ENCODE results near the gene SHH.

The SHH gene

DNA sequence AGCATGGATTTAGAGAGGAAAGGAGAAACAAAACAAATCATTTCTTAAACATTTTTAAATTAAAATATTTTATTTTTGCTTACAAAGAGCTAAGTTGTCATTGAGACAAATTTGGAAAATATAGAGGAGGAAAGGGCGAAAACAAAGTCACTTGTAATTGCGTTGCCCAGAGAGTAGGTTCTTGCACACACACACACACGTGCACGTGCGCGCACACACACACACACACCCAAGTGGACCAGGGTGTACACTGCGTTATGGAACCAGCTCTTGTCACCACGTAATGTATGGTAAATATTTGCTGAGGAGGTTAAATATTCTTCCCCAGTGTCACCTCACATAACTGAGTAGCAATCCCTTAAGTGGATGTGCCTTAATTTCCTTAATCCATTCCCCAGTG lies 21.6 kb downstream of the SHH start:
- DNase-seq = no peak

DNA sequence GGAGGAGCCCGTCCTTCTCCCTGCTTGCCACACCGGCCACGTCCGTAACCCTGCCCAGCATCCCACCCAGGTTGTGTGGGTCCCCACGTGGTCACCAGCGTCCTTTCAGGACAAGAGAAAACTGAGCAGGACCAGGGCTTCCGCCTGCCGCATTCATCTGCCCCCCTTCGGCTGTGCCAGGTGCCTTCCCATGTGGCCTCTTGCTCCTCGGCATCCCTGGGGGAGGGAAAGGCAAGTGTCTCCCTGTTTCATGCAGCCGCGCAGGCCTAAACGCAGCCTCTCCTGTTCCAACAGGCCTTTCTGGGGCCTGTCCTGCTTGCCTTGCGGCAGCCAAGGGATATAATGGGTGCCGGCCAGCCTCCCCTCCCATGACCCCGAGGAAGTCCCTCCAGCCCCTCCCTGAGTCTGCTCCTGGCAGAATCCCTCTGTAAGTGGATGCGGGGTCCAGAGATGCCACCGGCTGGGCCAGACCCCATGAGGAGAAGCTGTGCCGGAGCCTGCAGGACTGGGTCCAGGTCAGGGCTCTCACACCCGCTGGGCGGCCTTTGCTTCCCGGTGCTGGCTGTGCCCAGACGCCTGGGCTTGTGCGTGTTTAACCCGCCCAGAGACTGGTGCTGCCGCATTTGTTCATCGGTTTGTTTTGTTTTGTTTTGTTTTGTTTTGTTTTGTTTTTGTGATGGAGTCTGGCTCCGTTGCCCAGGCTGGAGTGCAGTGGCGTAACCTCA lies 23.1 kb downstream of the SHH start:
- DNase-seq = no peak

DNA sequence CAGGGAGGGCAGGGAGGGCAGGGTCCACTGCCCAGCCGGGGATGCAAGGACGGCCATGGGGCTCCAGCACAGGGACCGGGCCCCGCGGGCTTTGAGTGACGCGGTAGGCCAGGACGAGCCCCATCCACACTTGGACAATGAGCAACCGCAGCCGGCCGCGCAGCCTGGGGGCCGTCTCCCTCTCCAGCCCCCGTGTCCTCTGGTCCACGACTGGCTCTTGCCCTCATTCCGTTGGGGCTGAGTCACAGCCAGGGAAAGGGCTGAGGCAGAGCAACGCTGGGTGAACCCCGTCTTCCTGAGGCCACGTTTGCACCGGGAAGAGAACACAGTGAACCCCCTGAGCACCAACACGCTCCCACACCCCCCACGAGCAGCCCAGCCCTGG lies 23.7 kb downstream of the SHH start:
- no peak for DNase-seq

DNA sequence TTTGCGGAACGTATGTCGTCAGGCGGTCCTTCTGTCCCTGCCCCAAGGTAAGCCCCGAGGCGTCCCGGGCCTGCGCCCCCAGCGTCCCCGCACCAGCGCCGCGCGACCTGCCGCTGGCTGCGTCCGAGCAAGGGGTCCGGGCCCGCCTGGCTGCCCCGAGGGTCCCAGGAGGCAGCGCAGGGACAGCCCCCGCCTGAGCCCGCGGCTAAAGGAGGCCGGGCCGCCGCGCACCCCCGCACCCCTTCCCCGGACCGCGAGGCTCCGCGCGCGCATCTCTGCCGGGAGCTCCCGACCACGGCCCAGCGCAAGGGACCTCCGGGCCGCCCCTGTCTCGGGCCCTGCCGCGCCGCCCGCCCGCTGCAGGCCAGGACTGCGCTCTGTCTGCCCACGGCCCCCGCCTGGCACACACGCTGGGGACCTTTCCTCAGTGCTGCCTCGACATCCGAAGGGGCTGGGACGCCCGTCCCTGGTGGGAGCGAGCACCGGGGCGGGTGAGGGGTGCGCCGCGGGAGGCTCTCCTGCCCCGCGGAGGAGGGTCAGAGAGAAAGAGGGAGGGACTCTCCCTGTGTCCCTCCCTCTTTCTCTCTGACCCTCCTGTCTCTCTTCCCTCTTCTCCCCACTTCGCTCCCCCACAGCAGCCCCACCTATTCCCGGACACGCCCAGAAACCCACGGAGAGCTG lies 25.0 kb downstream of the SHH start:
- no peak for DNase-seq

DNA sequence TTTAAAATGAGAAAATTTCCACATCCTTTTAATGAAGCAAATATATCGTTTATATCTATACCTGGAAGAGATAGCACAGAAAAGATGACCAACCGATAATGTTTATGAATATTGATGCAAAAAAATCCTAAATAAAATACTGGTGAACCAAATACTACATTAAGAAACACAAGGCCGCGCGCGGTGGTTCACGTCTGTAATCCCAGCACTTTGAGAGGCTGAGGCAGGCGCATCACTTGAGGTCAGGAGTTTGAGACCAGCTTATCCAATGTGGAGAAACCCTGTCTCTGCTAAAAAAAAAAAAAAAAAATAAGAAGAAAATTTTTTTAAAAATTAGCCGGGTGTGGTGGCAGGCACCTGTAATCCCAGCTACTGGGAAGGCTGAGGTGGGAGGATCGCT lies 25.8 kb downstream of the SHH start:
- DNase-seq = no peak

DNA sequence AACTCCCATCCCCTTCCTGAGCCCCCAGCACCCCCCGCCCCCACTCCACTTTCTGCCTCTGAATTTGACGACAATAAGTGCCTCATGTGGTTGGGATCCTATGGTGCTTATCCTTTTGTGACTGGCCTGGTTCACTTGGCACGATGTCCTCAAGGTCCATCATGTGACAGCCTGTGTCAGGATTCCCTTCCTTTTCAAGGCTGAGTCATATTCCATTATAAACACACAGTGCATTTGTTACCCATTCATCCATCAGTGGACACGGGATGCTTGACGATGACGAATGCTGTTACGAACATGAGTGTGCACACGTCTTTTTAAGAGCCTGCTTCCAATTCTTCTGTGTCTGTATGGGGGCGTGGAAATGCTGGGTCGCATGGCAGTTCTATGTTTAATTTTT lies 26.7 kb downstream of the SHH start:
- DNase-seq = no peak

DNA sequence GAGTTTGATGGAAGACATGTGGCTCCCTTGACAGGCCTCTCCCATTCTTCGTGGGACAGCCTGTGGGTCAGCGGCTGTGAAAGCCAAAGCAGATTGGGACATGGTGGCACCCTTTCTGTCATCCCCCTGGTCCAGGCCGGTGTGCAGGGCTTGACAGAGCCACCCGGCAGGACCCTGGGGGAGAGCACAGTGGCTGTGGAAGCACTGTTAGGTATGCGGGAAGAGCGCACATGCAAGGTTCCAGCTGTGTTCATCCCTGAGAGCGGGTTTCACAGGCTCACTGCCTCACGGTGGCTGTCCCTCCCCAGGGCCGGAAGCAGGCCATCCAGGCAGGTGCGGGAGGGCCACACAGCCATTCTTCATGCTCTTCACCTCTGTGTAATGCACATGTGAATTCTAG lies 29.8 kb downstream of the SHH start:
- no peak for DNase-seq

DNA sequence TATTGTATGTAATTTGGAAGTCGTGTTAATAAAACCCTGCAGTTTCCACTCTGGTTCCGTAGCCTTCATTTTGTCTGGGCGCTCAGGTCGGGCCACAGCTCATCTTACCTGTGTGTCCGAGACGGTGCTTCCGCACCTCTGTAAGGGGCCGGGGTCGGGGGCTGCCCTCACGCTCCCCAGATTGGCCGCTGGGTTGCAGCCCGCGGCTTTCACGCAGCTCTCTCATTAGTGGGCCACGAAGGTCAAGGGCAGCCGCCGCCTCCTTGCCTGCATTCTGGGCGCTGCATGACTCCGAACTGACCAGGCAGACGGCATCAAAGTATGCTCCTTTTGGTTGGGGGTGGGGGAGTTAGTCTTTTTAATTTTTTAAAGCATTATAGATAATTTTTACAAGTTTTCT lies 30.8 kb downstream of the SHH start:
- no peak for DNase-seq

DNA sequence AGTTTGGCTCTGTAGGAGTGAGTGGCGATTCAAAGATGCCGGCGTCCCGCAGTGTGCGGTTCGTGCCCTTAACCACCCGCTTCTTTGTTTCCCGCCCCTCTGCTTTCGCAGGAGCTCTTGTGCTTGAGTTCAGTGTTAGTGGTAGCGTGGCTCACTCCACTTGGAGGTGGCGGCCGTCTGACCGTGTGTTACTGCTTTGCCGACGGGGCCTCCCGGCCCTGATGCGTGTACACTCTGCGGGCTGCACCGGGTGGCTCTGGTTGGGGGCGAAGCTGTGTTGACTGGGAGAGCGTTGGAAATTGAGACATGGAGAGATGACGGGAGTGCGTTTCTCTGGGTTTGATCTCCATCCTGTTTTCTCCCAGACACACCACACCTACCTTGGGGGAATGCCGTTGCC lies 31.4 kb downstream of the SHH start:
- no peak for DNase-seq

DNA sequence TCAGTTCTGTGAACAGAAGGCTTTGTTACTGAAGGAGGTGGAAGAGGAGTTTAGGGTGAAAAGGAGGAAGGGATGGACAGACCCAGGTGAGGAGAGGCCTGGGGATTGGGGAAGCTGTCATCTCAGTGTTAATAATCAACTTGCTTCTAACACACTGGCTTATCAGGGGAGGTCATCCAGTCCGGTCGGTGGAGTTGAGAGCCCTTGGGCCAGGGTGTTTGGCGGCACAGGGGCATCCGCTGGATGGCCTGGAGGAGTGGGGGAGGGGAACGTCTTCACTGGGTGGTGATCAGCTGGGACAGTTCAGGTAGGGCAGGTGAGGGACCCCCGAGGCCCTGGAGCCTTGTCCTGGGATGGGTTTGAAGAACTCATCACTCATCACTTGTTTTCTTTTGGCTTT lies 33.9 kb downstream of the SHH start:
- DNase-seq = no peak

DNA sequence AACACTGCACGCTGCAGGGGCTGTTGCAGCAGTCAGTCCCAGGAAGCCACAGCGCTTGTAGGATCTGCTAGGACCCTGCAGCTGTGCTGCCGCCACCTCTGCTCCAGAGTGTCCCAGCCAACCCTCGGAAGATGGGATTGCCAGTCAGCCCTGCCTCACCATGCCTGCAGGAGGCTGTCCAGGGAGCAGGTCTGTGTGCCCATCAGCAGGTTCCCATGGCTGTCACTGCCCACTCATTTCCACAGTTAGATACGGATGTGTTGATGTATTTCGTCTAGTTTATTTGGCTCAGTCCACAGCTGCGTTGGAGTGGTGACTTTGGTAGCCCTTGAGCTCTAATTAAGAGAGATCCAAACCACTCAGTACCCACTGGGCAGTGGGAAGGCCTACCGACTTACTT lies 35.7 kb downstream of the SHH start:
- no peak for DNase-seq

DNA sequence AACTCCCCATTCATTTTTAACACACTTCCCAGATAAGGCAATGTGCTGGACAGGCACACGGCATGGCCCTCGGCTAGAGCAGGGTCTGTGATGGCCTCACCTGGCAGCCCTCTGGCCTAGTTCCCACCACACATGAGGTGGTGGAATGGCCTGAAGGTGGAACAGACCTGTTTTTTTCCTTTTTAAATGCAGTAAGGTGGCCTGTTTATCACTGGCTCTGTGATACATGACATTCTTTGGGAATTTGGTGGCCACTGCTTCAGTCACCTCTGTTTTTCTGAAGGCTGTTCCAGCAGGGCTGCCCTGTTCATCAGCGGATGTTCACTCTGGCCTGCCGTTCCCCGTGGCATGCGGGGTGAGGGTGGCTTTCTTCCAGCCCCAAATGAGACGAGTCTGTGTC lies 36.6 kb downstream of the SHH start:
- DNase-seq = no peak

DNA sequence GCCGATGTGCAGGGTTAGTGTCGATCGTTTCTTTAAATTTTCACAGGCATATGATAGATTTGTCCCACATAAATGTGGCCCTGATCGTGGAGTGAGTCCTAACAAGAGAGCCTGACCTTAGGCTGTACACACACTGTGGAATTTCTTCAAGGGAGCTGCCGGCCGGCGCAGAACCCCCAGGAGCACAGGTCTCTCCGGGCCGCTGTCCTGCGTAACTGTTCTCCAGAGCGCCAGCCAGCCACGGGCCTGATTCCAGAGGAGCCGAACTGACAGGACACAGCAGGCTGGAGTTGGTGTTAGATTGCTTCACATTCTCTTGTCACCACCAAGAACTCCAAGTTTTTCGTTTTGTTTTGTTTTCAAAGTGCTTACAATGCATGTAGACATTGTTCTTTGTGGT lies 37.3 kb downstream of the SHH start:
- no peak for DNase-seq

DNA sequence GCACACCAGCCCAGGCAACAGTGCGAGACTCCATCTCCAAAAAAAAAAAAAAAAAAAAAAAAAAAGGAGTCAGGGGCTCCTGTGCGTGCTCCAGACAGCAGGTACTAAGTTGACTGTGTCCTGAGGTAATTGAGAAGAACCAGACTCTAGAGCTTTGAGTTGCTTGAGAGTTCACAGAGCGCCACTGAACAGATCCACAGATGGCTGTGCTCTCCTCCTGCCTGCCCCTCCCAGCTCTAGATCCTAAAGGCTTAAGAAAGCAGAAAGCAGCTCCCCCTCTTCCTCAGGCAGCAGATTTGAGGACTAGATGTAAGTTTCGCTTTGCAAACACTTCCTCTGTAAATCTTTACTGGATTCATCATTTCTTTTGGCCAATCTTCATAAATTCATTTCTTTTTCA lies 38.7 kb downstream of the SHH start:
- DNase-seq = no peak

DNA sequence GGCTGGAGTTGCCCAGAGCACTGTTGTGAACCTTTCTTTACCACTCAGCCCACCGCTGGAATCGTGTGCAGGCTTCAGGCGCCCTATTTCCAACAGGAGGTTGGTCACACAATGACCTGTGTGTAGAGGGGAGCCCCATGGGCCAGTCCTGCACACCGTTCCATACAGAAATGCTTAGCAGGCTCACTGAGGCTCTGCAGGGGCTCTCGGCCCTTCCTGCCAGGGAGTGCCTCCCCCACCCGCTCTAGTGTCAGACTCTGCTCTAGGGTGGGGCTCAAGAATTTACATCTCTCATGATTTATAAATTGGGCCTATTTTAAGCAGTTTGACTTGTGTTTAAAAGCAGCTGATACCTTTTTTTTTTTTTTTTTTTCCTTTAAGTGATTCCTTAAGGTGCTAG lies 42.0 kb downstream of the SHH start:
- no peak for DNase-seq

DNA sequence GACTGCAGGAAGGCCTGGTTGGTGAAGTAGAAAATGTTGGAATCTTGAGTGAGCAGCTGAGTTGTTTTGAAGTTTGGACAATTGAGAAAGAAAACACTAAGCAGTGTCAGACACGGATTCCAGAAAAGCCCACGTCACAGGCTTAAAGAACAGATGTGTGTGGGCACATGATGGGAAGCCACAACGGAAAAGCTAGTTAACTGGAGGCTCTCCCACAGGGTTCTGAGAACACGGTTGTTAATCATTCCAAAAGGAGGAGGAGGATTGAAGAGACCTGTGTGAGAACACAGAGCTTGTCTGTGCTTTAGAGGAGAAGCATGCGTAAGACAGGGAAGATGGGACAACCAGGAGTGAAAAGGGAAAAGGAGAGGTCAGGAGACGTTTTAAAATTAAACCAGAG lies 42.6 kb downstream of the SHH start:
- DNase-seq = no peak

DNA sequence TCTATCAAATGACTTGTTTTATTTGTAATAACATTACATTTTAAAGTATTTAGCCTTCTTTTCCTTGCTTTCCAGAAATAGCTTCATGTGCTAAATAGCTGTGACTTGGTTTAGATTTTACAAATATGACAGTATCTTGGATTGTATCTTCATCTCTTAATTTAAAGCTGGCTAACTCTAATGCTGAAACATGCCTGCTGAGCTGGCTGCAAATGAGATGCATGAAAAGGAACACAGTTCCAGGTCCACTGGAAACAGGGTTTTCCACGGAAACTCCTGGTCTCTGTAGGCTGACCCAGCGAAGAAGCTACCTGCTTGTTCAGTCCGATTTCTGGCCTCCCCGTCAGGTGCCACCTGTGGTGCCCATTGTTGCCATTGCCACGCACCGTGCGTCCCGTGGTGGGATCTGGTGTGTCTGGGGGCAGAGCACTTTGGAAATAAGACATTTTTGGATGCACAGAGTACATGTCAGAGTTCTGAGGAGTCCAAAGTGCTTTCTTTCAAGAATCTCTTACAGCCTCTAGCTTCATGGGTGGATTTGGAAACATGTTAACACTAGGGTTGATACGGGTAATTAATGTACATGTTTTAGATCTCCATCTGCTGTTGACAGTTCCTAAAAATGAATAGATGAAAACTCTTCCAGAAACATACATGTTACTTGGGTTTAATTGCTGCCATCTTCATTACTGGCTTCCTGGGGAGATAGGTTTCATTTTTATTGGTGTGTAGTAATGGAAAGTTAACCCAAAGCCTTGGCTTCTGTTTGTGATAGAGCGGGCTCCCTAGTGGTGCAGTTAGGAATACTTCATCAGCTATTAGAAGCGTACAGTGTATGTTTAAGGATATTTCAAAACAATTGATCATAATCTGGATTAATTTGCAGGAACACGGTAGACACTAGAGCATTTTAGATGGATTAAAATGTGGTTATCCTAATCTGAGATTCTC lies 45.0 kb downstream of the SHH start:
- no peak for DNase-seq

DNA sequence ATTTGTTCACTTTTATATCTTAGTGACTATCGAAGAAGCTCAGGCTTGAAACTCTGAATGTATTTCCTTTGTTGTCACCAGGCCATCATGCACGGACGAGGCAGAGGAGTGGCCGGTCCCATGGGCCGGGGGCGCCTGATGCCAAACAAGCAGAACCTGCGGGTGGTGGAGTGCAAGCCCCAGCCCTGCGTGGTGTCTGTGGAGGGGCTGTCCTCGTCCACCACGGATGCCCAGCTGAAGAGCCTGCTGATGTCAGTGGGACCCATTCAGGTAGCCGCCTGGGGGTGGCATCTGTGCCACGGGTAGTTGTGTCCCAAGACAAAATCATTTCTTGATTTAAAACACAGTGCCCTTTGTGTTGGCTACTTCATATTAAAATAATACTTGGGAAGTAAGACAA lies 45.9 kb downstream of the SHH start:
- no peak for DNase-seq

DNA sequence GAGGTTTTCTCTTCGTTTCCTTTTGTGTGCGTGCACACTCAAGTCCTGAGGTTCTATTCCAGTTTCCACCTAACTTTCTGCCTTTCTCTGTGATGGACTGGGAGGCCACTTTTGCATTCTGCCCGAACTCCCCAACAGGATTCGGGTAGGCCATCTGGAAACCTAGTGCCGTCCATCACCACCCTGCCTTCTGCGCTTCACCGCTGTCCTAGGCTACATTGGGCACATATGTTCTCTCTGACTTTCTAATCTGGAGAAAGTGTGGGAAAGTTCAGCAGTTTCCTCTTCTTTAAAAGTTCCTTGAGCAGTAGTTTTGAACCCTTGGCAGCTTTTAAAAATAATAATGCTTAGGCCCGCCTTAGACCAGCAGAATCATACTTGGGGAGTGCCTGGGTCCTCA lies 46.8 kb downstream of the SHH start:
- no peak for DNase-seq

DNA sequence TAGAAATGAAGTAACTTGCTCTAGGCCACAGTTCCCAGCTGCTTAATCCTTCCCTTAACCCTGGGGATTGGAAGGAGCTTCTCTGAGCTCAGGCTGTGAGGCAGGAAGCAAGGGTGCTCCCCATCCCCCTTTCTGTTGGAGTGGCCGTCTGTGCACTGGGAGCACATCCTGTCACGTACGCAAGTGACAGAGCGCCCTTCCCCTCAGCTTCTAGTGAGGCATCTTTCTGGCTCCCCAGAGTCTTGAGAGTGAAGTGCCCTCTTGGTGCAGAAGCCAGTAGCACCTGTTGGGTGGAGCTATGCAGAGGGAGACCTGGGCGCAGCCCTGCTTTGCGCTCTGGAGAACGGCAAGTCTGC lies 47.8 kb downstream of the SHH start:
- DNase-seq = peak; percentile 27

DNA sequence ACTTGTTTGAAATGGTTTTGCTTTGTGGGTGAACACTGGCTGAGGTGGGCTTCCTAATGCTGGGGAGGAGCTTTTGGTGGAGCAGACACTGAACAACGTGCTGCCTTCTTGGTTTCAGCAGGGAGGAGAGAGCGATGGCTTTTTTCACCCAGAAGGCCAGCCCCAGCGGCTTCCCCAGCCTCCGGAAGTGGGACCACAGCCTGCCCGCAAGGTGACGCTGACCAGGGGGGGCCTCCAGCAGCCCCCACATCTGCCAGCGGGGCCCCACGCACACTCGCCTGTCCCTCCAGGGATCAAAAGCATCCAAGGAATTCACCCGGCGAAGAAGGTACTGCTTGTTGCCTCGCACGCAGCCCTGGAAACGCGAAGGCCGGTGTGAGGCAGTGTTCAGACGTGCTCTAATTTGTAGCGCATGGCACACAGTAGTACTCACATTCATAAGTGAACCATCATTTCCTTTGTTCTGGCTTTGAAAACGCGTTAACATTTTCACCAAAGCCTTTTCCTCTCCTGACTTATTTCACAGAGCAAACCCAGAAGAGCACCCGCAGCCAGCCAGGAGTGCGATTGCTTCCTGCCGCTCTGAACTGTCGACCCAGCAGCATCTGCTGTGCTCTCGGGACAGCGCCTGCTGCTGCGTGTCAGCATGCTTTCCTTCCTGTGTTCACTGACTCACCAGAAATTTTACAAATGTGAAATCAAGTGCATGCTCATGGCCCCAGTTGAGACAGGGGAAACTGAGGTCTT lies 48.4 kb downstream of the SHH start:
- peak; percentile 55 for DNase-seq

DNA sequence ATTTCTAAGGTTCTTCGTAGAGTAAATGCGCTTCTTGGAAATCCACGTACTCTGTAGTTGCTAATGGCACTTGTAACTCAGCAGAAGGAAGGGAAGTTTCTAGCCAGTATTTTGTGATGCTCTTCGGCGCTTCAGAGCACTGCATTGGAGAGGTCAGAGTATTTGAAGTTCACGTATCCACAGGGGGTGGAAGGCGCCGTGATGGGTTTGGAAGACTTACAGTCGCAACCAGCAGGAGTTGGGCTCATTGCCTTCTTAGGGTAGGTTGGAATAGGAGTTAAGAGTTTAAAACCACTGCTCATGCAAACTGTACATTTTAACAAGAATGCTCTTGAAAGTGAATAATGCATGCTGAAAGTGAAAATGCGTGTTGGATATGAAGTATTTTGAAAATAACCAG lies 49.1 kb downstream of the SHH start:
- no peak for DNase-seq

DNA sequence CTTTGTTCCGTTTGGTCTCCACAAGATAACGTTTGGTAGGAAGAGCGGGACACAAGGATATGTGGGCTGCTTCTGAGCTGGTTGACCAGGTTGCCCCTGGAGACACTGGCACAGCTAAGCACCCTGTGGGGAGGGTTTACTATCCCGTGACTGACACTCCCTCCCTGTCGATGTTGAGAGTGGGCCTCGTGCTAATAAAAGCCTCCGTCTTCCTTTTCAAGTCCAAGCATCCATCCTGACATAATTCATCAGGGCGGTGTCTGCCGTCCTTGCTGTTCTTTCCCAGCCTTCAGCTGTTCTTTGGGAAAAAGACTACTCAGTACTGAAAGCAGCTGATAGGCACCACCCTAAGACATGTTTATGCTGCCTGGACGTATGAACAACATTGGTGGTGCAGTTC lies 49.6 kb downstream of the SHH start:
- DNase-seq = no peak

Data from activated T-cell treated with anti-CD3 and anti-CD28 coated beads, Interleukin-2, amount 50 U/mL, for 1 hour (primary cell).